DOHH2 (cell line): ENCODE results near the gene ADAMTSL5.

Experiments used
- H3F3A ChIP-seq: fragments of 200-600 bp; sonication (generic), shearing (Covaris generic); 2 replicates; pipeline ENCODE4 v1.6.0; 2016; ENCODE audit warnings: antibody characterized with exemption, mild to moderate bottlenecking; ENCODE audit not compliant: control insufficient read depth, insufficient read depth
- H3K27ac ChIP-seq: fragments of 200-600 bp; sonication (generic); 2 replicates; pipeline ENCODE4 v1.5.1; 2014; ENCODE audit warnings: low read depth, mild to moderate bottlenecking, low read length, moderate library complexity
- H3K27me3 ChIP-seq: fragments of 200-600 bp; sonication (generic); 2 replicates; pipeline ENCODE4 v1.6.1; 2014; ENCODE audit warnings: mild to moderate bottlenecking, low read length, mixed read lengths; ENCODE audit not compliant: control insufficient read depth
- H3K36me3 ChIP-seq: fragments of 200-600 bp; sonication (generic); 2 replicates; pipeline ENCODE4 v1.6.1; 2014; ENCODE audit warnings: mild to moderate bottlenecking, low read length, moderate library complexity, mixed read lengths; ENCODE audit not compliant: control insufficient read depth
- H3K4me1 ChIP-seq: fragments of 200-600 bp; sonication (generic); 2 replicates; pipeline ENCODE4 v1.6.1; 2014; ENCODE audit warnings: mild to moderate bottlenecking, low read length, mixed read lengths; ENCODE audit not compliant: control insufficient read depth
- H3K4me2 ChIP-seq: fragments of 200-600 bp; sonication (generic); 2 replicates; pipeline ENCODE4 v1.6.0; 2014; ENCODE audit warnings: mild to moderate bottlenecking, low read length, moderate library complexity
- H3K4me3 ChIP-seq: fragments of 200-600 bp; sonication (generic); 2 replicates; pipeline ENCODE4 v1.5.1; 2014; ENCODE audit warnings: mild to moderate bottlenecking, low read length, mixed read lengths
- H3K79me2 ChIP-seq: fragments of 200-600 bp; sonication (generic); 2 replicates; pipeline ENCODE4 v1.6.1; 2014; ENCODE audit warnings: mild to moderate bottlenecking, low read length, mixed read lengths; ENCODE audit not compliant: control insufficient read depth
- H3K9me2 ChIP-seq: fragments of 200-600 bp; sonication (generic); replicated peaks from 2 replicates; pipeline ENCODE4 v1.6.1; 2014; ENCODE audit warnings: mild to moderate bottlenecking, low read length, mixed read lengths; ENCODE audit not compliant: control insufficient read depth
- H3K9me3 ChIP-seq: fragments of 200-600 bp; sonication (generic); 2 replicates; pipeline ENCODE4 v1.6.1; 2014; ENCODE audit warnings: antibody characterized with exemption, low read length, mixed read lengths; ENCODE audit not compliant: control insufficient read depth, insufficient read depth
- H4K20me1 ChIP-seq: fragments of 200-600 bp; sonication (generic); 2 replicates; pipeline ENCODE4 v1.6.0; 2014; ENCODE audit warnings: low read depth, mild to moderate bottlenecking, antibody characterized with exemption, low read length, moderate library complexity; ENCODE audit not compliant: control insufficient read depth, insufficient read depth
- EZH2phosphoT487 ChIP-seq: fragments of 200-600 bp; sonication (generic); IDR thresholded peaks from 2 replicates; pipeline ENCODE4 v1.6.1; 2017; ENCODE audit warnings: borderline replicate concordance, mild to moderate bottlenecking, antibody characterized with exemption, low read length, moderate library complexity, mixed read lengths
- TF ChIP-seq, protein P1 (sequence below): fragments of 200-600 bp; sonication (generic); IDR thresholded peaks from one replicate; pipeline ENCODE4 v1.5.1; 2014; ENCODE audit warnings: antibody characterized with exemption, mild to moderate bottlenecking, low read depth, low read length; ENCODE audit not compliant: poor library complexity, severe bottlenecking

ADAMTSL5 gene

DNA sequence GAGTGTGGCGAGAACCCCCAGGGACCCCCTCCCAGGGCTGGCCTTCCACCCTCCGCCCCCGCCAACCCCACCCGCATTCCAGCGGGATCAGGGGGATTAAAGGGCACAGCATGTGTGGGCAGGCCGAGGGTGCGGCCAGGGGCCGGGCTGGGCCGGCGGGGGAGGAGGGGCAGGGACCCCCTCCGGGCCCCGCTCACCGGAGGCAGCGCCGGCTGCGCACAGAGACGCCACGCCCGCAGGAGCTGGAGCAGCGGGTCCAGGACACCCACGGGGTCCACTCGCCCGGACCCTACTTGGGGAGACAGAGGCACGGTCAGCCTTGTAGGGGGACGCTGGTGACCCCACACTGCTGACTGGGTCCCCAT lies 2.4 kb downstream of the ADAMTSL5 start:
- no peak overlapping the region for H3K4me3 ChIP-seq
- no peak overlapping the region for H3K27ac ChIP-seq
- H4K20me1 ChIP-seq, result 0 out of 2 replicates have a peak, but pooled peaks cover 3% of the 10 kb centered on the region
- no peaks in the 10 kb centered on the region for H3K9me2 ChIP-seq
- no peaks in the 10 kb centered on the region for H3F3A ChIP-seq
- no peaks in the 10 kb centered on the region for H3K79me2 ChIP-seq
- H3K4me1 ChIP-seq, result peaks cover 10% of the 10 kb centered on the region
- peaks cover 22% of the 10 kb centered on the region for H3K27me3 ChIP-seq
- no peak overlapping the region for H3K4me2 ChIP-seq
- peaks cover 6% of the 10 kb centered on the region; the same call in 1 of the 2 replicates for H3K9me3 ChIP-seq
- no peak for TF ChIP-seq EZH2phosphoT487
- TF ChIP-seq, protein P1, sequence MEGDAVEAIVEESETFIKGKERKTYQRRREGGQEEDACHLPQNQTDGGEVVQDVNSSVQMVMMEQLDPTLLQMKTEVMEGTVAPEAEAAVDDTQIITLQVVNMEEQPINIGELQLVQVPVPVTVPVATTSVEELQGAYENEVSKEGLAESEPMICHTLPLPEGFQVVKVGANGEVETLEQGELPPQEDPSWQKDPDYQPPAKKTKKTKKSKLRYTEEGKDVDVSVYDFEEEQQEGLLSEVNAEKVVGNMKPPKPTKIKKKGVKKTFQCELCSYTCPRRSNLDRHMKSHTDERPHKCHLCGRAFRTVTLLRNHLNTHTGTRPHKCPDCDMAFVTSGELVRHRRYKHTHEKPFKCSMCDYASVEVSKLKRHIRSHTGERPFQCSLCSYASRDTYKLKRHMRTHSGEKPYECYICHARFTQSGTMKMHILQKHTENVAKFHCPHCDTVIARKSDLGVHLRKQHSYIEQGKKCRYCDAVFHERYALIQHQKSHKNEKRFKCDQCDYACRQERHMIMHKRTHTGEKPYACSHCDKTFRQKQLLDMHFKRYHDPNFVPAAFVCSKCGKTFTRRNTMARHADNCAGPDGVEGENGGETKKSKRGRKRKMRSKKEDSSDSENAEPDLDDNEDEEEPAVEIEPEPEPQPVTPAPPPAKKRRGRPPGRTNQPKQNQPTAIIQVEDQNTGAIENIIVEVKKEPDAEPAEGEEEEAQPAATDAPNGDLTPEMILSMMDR, result no peak
- no peaks in the 10 kb centered on the region for H3K36me3 ChIP-seq

DNA sequence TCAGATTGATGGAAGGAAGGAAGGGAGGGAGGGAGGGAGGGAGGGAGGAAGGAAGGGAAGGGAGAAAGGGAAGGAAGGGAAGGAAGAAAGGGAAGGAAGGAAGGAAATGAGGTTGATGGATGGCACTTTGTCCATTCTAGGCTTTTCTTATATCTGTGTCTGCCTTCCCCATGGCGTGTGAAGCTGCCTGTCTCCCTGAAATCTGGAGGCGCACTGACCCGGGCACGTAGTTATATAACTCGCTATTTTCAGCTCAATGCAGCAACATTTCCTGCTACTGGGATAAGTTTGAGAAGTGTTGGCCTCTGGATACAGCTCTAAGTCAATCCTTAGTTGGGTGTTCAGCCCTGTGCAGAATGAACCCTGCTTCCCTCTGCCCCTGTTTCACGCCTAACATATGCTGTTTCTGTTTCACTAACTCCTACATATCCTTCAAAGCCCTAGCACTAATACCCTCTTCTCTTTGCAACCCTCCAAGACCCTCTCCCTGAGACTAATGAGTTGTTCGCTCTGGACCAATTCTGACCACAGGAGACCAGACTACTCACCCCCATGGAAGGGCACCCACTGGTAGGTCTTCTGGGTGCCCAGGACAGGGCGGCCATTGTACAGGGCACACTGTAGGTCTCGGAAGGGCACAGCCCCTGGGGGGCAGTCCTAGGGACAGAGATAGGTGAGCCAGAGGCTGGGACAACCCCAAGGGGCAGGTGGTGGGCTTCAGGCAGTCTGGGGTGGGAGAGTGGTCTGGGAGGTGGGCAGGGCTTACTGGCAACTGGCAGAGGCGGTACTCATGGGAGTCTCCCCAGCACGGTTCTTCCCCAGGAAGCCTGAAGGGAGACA lies 3.0 kb downstream of the ADAMTSL5 start:
- TF ChIP-seq, protein P1, result no peak
- no peak for TF ChIP-seq EZH2phosphoT487
- no peaks in the 10 kb centered on the region for H3K9me2 ChIP-seq
- no peaks in the 10 kb centered on the region for H3K36me3 ChIP-seq
- H3K27me3 ChIP-seq, result peaks cover 22% of the 10 kb centered on the region
- no peaks in the 10 kb centered on the region for H3F3A ChIP-seq
- H3K79me2 ChIP-seq, result no peaks in the 10 kb centered on the region
- H4K20me1 ChIP-seq, result 0 out of 2 replicates have a peak, but pooled peaks cover 3% of the 10 kb centered on the region
- H3K4me2 ChIP-seq, result no peak overlapping the region
- peaks cover 10% of the 10 kb centered on the region for H3K4me1 ChIP-seq
- peaks cover 6% of the 10 kb centered on the region; the same call in 1 of the 2 replicates for H3K9me3 ChIP-seq
- no peak overlapping the region for H3K27ac ChIP-seq
- H3K4me3 ChIP-seq, result no peak overlapping the region

DNA sequence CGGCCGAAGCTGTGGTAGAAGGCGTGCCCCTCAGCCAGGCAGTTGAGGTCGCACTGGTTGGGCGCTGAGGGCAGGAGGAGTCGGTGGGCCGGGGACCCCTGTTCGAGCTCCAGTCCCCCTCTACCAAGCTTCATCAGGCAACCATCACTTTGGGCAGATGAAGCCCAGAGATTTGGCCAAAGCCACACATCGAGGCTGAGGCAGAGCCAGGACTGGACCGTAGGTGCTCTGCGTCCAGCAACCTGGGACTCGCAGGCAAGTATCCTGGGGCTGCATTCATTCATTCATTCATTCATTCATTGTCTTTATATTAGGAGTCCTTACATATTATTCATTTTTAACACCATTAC lies 4.3 kb downstream of the ADAMTSL5 start:
- H3K4me3 ChIP-seq, result no peak overlapping the region
- no peaks in the 10 kb centered on the region for H3K79me2 ChIP-seq
- peaks cover 10% of the 10 kb centered on the region for H3K4me1 ChIP-seq

More for the DNA sequence above, 4.3 kb downstream of the ADAMTSL5 start:
- no peak overlapping the region for H3K4me2 ChIP-seq
- peaks cover 25% of the 10 kb centered on the region for H3K27me3 ChIP-seq
- H4K20me1 ChIP-seq, result 0 out of 2 replicates have a peak, but pooled peaks cover 3% of the 10 kb centered on the region
- TF ChIP-seq, protein P1, result no peak
- TF ChIP-seq EZH2phosphoT487, result no peak
- H3K36me3 ChIP-seq, result no peaks in the 10 kb centered on the region
- H3K9me3 ChIP-seq, result peaks cover 6% of the 10 kb centered on the region; the same call in 1 of the 2 replicates
- H3K27ac ChIP-seq, result no peak overlapping the region
- no peaks in the 10 kb centered on the region for H3F3A ChIP-seq
- H3K9me2 ChIP-seq, result no peaks in the 10 kb centered on the region
